GM10266 (cell line): ENCODE results near the gene ADAMTS7.
"Not testable (repeated sequence)": the region's sequence is repeated elsewhere in the genome, so short reads cannot be mapped to it uniquely, and the experiment has no call there.

Experiments used
- DNase-seq: peaks from one replicate; pipeline ENCODE4 v3.0.0; 2012; ENCODE audit errors: extremely low spot score
- TF ChIP-seq, protein P1 (sequence below): IDR thresholded peaks from 2 replicates; pipeline ENCODE4 v1.5.1; 2012; ENCODE audit warnings: mild to moderate bottlenecking, low read depth; ENCODE audit not compliant: control insufficient read depth, insufficient read depth; ENCODE audit errors: missing control alignments

Gene ADAMTS7

DNA sequence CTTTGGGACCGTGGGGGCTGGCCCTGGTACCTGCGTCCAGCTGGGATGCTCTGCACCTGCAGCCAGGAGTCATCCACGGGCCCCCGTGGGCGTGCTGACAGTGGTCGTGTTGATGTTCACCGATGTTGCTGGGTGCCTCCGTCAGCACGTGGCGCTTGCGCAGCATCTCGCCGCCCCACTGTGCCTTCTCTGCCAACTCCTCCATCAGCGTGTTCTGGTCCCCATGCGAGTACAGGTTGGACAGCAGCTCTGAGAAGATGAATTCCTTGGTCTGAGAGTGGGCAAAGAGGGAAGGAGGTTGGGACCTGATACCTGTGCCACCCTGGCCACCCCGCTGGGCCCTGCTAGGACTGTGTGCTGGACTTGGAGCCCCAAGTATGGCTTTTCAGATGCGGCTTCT, 61.4 kb downstream of the ADAMTS7 start:
- TF ChIP-seq, protein P1, sequence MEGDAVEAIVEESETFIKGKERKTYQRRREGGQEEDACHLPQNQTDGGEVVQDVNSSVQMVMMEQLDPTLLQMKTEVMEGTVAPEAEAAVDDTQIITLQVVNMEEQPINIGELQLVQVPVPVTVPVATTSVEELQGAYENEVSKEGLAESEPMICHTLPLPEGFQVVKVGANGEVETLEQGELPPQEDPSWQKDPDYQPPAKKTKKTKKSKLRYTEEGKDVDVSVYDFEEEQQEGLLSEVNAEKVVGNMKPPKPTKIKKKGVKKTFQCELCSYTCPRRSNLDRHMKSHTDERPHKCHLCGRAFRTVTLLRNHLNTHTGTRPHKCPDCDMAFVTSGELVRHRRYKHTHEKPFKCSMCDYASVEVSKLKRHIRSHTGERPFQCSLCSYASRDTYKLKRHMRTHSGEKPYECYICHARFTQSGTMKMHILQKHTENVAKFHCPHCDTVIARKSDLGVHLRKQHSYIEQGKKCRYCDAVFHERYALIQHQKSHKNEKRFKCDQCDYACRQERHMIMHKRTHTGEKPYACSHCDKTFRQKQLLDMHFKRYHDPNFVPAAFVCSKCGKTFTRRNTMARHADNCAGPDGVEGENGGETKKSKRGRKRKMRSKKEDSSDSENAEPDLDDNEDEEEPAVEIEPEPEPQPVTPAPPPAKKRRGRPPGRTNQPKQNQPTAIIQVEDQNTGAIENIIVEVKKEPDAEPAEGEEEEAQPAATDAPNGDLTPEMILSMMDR = no peak

DNA sequence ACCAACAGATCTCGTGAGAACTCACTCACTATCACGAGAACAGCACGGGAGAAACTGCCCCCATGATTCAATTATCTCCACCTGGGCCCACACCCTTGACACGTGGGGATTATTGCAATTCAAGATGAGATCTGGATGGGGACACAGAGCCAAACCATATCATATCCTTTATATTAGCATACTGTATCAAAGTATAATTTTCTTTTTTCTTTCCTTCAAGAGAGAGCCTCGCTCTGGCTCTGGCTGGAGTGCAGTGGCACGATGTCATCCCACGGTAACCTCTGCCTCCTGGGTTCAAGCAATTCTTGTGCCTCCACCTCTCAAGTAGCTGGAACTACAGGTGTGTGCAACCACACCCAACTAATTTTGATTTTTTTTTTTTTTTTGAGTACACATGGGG, 63.4 kb downstream of the ADAMTS7 start:
- not testable (repeated sequence) for DNase-seq

More for the DNA sequence above, 61.4 kb downstream of the ADAMTS7 start:
- DNase-seq = no peak

DNA sequence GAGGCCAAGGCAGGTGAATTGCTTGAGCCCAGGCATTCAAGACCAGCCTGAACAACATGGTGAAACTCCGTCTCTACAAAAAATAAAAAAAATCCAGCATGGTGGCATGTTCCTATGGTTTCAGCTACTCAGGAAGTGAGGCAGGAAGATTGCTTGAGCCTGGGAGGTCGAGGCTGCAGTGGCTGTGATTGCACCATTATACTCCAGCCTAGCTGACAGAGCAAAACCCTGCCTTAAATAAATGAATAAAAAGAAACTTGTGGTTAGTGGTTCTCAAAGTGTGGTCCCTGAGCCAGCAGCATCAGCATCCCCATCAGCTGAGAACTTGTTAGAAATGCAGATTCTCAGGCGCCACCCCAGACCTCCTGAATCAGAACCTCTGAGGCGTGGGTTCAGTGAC, 69.6 kb downstream of the ADAMTS7 start:
- DNase-seq = not testable (repeated sequence)

DNA sequence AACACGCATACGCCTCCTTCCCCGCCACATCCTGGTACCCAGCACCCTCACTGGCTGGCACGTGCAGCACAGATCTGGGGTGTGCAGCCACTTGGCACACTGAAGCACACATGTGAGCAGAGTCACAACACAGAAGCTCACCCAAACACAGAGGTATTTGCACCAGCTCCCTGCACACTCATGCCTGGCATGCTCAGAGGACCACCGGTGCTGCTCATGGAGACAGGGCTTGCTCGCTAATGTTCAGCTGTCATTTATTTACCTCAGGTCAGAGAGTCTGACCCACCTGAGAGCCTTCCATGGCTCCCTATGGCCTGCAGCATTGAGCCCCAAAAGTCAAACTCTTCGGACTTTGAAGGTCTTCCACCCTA, 70.4 kb downstream of the ADAMTS7 start:
- TF ChIP-seq, protein P1 = peak; percentile 1
- DNase-seq = no peak

DNA sequence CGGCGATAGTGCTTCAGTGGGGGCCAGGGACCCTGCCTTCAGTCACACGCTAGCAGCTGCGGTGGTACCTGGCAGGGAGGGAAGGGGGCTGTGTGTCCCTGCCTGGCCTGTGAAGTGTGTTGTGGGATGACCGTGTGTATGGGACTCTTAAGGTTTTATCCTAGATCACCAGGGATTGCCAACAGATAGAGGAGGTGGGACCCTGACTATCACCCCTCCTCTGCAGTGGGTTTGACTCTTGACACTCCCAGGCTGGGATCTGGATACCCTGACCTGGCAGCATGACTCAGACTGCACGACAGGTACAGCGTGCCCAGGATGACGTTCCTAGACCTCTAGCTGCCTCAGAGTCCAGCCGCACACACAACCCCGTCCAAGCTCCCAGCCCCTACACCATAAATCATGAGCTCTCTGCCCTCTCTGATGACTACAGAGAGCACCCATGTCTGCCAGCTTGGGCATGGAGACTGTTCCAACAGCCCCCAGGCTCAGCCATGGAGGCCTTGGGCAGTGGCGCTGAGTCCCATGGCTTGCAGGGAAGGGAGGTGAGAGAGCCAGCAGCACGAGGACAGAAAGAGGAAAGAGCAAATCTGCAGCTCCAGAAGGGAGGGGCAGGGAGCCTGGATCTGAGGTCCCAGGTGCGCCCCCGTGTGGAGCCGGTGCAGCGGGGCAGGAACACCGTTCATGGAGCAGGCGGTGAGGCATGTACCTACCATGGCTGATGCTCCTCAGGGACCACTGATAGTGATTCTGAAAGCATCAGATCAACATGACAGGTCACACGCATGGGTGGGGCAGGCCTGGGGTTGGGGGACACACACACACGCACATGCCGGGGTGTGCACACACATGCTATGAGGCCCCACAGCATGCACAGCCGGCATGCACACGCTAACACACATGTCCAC, 71.0 kb downstream of the ADAMTS7 start:
- TF ChIP-seq, protein P1 = peak; percentile 71
- no peak for DNase-seq

DNA sequence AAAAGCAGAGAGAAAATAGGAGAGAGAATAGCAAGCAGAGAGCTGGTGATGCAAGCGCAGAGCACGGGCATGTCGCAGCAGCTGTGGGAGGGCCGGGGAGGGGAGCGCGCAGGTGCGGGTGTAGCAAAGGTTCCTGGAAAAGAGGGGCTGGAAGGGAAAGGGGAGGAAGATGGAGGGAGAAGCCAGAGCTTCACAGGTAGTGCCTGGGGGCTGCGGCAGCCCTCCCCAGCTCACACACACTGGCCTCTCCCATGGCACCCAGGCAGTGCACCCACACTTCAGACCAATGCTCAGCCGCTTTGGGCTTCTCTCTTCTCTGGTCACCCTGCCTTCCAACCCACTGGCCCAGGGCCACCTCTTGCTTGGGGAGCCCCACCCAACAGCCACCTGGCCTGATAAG, 72.1 kb downstream of the ADAMTS7 start:
- no peak for DNase-seq
- TF ChIP-seq, protein P1 = no peak

DNA sequence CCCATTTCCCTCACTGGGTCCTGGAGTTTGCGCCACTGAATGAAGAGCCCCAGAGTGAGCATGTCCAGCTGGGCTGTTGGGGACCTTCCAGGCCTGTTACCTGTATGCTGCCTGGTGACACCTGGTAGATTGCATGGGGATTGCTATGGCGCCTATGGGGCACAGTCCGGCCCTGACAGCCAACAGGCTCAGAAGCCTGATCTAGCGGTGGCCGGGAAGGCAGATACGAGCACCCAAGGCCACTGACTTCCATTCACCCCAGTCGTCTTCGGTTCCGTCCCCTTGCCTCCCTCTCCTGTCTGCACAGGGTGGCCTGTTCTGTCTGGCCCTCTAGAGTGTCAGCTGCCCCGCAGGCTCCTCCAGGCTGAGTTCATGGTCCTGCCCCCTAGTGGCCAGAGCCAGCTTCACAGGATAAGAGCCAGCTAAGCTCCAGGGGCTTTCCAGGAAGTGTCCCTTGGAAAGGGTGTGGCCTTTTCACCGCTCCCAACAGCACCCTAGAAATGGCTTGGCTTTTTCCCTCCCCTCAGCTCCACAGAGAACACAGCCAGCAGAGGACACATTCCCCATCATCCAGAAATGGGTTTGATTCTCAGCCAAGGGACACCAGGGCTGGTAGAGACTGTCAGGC, 73.2 kb downstream of the ADAMTS7 start:
- TF ChIP-seq, protein P1 = peak; percentile 34
- DNase-seq = not testable (repeated sequence)

DNA sequence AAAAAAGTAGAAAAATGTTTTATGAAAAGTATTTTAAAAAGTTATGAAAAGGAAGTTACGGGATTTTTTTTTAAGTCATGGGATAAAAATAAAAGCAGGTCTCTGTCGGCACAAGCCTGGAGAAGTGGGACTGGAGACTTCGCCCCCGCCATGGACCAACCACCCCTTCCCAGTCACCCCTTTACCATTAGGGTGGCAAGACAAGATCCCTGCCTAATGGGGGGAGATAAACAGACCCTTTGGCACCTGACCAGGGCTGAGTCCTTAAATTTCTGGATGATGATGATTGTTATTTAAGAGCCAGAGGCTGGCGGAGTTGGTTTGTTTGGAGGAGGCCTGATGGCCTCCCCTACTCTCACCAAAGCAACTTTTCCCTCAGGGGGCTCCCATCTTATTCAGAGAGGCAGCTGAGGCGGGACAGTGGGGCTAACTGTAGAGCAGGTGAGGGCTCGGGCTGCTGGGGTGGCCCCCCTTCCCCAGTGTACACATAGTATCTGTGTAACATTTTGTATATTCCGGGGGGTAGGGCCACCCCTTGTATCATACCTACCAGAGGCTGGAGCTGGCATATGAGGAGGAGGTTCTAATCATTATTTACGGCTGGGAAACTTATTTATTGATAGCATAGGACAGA, 74.0 kb downstream of the ADAMTS7 start:
- no peak for DNase-seq

DNA sequence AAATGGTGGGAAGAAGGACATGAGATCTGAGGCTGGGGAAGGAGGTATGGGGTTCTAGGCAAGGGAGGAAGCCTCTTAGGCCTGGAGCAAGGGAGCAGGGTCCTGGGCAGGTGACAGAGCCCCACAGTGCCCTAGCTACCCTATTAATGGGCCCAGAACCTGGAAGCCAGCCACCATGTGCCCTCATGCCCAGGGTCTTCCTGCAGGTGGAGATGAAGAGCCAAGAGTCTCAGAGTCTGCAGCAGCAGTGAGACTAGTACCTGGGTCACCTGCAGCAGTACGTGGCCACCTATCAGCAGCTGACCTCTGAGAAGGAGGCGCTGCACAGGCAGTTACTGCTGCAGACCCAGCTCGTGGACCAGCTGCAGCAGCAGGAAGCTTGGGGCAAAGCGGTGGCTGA, 75.0 kb downstream of the ADAMTS7 start:
- not testable (repeated sequence) for DNase-seq

More for the DNA sequence above, 74.0 kb downstream of the ADAMTS7 start:
- TF ChIP-seq, protein P1 = no peak
